ENCODE data around the gene LYL1. TPM values are rescaled to one million over a fixed set of nuclear protein-coding genes. Genes with fewer than 3 reads are reported as not detected.

LYL1 gene
- total and polyA plus RNA-seq, 9 of the 15 experiments (the other 6 are each of a cell fraction or from before 2014, with no cell fraction given) = 1.3 to 266 (median 34.0) TPM

DNA sequence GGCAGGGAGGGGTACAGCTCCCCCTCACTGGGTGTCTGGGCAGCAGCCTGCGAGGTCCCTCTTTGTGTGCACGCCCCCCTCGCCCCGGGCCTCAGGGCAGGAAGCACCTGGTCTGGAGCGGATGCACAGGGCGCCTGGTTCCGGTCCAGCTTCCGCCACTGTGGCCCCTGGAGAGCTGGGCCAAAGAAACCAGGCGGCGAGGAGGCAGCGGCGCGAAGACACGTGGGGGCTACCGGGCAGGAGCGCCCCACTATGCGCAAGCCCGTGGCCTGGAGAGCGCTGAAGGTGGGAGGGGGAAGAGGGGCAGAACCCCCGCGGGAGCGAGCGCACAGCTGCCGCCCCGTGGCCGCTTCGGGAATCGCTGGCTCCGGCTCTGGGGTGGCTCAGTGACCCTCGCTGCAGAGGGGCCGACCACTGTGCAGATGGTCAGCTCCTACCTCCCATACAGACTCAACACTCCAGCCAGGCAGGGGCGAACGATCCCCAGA lies 1.7 kb upstream of the LYL1 start (continued):
- TF ChIP-seq, protein P1, sequence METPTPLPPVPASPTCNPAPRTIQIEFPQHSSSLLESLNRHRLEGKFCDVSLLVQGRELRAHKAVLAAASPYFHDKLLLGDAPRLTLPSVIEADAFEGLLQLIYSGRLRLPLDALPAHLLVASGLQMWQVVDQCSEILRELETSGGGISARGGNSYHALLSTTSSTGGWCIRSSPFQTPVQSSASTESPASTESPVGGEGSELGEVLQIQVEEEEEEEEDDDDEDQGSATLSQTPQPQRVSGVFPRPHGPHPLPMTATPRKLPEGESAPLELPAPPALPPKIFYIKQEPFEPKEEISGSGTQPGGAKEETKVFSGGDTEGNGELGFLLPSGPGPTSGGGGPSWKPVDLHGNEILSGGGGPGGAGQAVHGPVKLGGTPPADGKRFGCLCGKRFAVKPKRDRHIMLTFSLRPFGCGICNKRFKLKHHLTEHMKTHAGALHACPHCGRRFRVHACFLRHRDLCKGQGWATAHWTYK (CRISPR knock-in tag; IDR thresholded peaks at IDR 0.05) = peak; percentile 96
- TF ChIP-seq HDAC1 (IDR thresholded peaks at IDR 0.05) (peak in 1 of 2 experiments; percentile 69; a peak in 2 of 4 replicates), HDAC6 (IDR thresholded peaks at IDR 0.05; ENCODE audit: low read depth, low read length) (no peak), ESRRA (IDR thresholded peaks at IDR 0.05; ENCODE audit: borderline replicate concordance, low read depth) (no peak), SREBF1 (IDR thresholded peaks at IDR 0.05; ENCODE audit: borderline replicate concordance, low read depth, low read length) (no peak), MXI1 (IDR thresholded peaks at IDR 0.05; ENCODE audit: low read depth, low read length) (no peak), ZNF140 (CRISPR knock-in tag; IDR thresholded peaks at IDR 0.05) (no peak), ETS2 (tag; IDR thresholded peaks at IDR 0.05; ENCODE audit: borderline replicate concordance, poor library complexity, severe bottlenecking) (no peak), HDAC3 (IDR thresholded peaks at IDR 0.05; ENCODE audit: borderline replicate concordance, partially characterized antibody) (no peak)
- TF ChIP-seq, protein P2, sequence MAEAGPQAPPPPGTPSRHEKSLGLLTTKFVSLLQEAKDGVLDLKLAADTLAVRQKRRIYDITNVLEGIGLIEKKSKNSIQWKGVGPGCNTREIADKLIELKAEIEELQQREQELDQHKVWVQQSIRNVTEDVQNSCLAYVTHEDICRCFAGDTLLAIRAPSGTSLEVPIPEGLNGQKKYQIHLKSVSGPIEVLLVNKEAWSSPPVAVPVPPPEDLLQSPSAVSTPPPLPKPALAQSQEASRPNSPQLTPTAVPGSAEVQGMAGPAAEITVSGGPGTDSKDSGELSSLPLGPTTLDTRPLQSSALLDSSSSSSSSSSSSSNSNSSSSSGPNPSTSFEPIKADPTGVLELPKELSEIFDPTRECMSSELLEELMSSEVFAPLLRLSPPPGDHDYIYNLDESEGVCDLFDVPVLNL (CRISPR knock-in tag; IDR thresholded peaks at IDR 0.05; ENCODE audit: low read depth) = no peak
- TF ChIP-seq, protein P3, sequence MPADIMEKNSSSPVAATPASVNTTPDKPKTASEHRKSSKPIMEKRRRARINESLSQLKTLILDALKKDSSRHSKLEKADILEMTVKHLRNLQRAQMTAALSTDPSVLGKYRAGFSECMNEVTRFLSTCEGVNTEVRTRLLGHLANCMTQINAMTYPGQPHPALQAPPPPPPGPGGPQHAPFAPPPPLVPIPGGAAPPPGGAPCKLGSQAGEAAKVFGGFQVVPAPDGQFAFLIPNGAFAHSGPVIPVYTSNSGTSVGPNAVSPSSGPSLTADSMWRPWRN (IDR thresholded peaks at IDR 0.05; ENCODE audit: low read depth) = no peak
- TF ChIP-seq, protein P4, sequence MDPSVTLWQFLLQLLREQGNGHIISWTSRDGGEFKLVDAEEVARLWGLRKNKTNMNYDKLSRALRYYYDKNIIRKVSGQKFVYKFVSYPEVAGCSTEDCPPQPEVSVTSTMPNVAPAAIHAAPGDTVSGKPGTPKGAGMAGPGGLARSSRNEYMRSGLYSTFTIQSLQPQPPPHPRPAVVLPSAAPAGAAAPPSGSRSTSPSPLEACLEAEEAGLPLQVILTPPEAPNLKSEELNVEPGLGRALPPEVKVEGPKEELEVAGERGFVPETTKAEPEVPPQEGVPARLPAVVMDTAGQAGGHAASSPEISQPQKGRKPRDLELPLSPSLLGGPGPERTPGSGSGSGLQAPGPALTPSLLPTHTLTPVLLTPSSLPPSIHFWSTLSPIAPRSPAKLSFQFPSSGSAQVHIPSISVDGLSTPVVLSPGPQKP (CRISPR knock-in tag; IDR thresholded peaks at IDR 0.05) = no peak
- TF ChIP-seq, protein P5, sequence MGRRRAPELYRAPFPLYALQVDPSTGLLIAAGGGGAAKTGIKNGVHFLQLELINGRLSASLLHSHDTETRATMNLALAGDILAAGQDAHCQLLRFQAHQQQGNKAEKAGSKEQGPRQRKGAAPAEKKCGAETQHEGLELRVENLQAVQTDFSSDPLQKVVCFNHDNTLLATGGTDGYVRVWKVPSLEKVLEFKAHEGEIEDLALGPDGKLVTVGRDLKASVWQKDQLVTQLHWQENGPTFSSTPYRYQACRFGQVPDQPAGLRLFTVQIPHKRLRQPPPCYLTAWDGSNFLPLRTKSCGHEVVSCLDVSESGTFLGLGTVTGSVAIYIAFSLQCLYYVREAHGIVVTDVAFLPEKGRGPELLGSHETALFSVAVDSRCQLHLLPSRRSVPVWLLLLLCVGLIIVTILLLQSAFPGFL (CRISPR knock-in tag; IDR thresholded peaks at IDR 0.05) = no peak
- TF ChIP-seq, protein P6, sequence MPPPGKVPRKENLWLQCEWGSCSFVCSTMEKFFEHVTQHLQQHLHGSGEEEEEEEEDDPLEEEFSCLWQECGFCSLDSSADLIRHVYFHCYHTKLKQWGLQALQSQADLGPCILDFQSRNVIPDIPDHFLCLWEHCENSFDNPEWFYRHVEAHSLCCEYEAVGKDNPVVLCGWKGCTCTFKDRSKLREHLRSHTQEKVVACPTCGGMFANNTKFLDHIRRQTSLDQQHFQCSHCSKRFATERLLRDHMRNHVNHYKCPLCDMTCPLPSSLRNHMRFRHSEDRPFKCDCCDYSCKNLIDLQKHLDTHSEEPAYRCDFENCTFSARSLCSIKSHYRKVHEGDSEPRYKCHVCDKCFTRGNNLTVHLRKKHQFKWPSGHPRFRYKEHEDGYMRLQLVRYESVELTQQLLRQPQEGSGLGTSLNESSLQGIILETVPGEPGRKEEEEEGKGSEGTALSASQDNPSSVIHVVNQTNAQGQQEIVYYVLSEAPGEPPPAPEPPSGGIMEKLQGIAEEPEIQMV (tag; conservative IDR thresholded peaks at IDR 0.05; ENCODE audit: low read depth) = no peak
- TF ChIP-seq, protein P7, sequence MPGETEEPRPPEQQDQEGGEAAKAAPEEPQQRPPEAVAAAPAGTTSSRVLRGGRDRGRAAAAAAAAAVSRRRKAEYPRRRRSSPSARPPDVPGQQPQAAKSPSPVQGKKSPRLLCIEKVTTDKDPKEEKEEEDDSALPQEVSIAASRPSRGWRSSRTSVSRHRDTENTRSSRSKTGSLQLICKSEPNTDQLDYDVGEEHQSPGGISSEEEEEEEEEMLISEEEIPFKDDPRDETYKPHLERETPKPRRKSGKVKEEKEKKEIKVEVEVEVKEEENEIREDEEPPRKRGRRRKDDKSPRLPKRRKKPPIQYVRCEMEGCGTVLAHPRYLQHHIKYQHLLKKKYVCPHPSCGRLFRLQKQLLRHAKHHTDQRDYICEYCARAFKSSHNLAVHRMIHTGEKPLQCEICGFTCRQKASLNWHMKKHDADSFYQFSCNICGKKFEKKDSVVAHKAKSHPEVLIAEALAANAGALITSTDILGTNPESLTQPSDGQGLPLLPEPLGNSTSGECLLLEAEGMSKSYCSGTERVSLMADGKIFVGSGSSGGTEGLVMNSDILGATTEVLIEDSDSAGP (CRISPR knock-in tag; IDR thresholded peaks at IDR 0.05) = 0 out of 2 replicates have a peak, but pooled peaks have one; percentile 65
- TF ChIP-seq, protein P8, sequence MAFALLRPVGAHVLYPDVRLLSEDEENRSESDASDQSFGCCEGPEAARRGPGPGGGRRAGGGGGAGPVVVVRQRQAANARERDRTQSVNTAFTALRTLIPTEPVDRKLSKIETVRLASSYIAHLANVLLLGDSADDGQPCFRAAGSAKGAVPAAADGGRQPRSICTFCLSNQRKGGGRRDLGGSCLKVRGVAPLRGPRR (CRISPR knock-in tag; IDR thresholded peaks at IDR 0.05) = no peak

All from K562 (cell line).